Activated naive CD4-positive, alpha-beta T cell (primary cell): ENCODE results near the gene CPVL.

Experiments used
- DNase-seq, 4 experiments: peaks; one replicate each; lab custom pipeline; 2025; lab: John Stamatoyannopoulos, UW

The CPVL gene

DNA sequence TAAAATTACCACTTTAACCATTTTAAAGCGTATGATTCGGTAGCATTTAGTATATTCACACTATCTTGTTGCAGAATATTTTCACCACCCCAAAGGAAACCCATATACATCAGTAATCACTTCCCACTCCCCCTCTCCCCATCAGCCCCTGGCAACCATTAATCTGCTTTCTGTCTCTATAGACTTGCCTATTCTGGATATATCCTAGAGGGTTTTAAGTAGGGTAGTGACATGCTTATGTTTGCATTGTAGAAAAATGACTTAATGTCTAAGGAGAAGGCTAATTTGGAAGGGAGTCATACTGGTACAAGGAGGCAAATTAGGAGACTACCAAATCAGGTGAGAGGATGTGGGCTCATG, 145.6 kb downstream of the CPVL start:
- DNase-seq: no peak

DNA sequence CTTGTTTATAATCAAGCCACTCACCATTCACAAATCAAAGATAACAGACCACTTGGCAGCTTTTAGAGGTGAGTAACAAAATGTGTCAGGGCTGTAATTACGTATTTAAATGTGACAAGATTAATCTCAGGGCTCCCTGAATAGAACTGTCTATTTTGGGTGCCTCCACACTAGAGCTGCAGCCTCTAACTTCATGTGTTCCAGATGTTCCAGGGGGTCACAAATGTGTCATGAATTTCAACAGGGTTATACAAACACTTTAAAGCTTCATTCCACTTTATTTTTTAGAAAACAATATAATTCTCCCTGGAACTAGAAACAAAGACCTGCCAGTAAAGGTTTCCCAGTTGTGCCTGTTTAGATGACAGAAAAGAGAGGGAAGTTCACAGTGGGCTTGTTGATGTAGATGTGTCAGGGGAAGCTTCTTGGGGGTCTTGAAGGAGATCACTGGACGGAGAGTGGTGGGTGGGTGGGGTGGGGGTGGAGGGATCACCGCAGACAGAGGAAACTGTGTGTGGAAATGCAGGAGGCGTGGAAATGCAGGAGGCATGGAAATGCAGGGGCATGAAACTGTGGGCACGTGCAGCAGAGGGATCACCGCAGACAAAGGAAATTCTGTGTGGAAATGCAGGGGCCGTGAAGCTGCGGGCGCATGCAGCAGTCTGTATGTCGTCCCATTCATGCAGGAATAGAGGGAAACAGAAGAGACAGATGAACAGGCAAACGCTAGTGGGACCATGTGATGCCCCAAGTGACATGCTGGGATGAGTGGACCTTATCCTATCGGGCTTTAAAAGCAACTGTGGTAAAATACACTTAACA, 146.2 kb downstream of the CPVL start:
- no peak for DNase-seq

- no peak for DNase-seq
These were observed 146.9 kb downstream of the CPVL start for GRCh38 chr7:28999427-28999826.

DNA sequence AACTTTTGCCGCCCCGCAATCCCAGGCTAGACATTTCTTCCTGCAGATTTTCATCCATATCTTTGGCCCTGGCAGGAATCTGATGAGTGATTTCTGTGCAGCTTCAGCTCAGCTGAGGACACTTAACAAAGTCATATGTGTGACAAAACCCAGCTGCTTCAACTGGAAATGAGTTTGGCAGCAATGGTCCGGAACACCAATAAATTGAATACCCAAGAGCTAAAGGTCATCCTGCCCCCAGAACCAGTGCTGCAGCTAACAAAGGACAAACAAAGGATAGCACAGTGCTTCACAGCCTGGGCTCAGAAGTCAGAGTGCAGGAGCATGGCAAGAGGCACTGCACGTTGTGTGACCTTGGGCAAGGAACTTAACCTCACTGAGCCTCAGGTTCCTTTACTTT, 148.2 kb downstream of the CPVL start:
- DNase-seq: no peak

GRCh38 chr7:28996836-28997235, 149.5 kb downstream of the CPVL start:
- DNase-seq: no peak

- no peak for DNase-seq
These were observed 153.0 kb downstream of the CPVL start for GRCh38 chr7:28993371-28993770.

- no peak for DNase-seq
These were observed 153.5 kb downstream of the CPVL start for GRCh38 chr7:28992798-28993197.

DNA sequence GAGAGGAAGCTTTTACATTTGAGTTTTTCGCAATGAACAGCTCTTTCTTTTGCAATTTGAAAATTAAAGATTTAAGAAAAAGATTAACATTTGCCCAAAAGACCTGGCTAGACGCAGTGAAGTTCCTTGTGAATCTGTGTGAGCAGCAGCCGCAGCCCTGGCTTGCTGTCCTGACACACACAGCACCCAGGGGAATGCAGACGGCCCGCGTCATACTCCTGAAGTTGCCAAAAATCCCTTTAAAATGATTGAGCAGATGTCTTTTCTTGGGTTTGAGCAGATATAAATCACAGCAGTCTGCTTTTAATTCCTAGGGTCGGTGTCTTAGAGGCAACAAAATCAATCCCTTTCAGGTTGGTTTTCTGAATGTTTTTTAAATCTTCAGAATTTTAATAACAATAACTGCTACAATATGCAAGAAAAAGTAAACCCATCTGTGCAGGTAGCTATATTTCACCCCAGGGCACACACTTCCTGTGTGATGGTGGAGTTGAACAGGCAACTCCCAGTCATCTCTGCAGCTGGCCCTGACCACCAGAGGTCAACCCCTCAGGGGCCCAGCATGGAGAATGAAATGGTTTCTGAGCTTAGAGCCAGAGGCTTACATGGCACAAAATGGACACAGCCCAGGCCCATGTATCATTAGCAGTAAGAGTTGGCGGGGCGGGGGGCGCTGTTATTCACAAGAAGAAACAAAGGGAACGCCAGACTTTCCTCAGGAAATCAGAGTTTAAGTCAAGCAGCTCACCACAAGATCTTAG, 156.0 kb downstream of the CPVL start:
- DNase-seq: no peak

GRCh38 chr7:28989211-28989980, 156.9 kb downstream of the CPVL start:
- DNase-seq: no peak

GRCh38 chr7:28988810-28989209, 157.5 kb downstream of the CPVL start:
- no peak for DNase-seq

GRCh38 chr7:28988091-28988490, 158.2 kb downstream of the CPVL start:
- DNase-seq: no peak

DNA sequence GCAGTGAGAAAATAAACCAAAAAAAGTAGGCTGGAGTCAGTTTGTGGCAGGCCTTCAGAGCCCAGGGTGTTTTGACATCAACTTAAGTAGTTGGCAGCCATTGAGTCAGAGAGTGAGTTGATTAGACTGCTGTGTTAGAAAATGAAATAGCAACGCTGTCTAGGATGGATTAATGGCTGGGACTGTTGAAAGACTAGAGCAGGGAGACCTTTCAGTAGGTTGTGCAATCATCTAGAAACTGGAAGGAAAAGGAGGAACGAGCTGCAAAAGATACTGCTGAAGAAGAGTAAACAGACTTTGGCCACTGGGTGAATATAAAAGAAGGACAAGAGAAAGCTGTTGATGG, 159.6 kb downstream of the CPVL start:
- DNase-seq: no peak

GRCh38 chr7:28986028-28986764, 160.1 kb downstream of the CPVL start:
- DNase-seq: no peak

DNA sequence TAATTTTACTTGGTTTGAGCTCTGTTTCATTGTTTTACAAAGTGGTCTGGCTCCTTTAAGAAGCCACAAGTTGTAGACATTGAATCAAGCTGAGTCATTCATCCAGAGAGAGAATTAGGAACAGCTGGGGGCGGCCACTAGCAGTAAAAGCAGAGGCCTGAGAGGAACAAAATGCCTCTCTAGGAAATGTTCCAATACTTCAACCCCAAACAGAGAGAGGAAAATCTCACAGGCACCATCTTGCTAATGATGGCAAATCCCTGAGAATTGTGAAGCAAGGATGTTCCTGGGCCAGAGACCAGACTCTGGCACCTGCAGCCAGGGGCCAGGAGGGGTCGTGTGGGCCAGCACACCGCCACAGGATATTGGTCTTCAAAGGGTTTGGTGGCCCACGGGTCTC, 161.7 kb downstream of the CPVL start:
- DNase-seq: no peak

GRCh38 chr7:28984217-28984616, 162.1 kb downstream of the CPVL start:
- no peak for DNase-seq

DNA sequence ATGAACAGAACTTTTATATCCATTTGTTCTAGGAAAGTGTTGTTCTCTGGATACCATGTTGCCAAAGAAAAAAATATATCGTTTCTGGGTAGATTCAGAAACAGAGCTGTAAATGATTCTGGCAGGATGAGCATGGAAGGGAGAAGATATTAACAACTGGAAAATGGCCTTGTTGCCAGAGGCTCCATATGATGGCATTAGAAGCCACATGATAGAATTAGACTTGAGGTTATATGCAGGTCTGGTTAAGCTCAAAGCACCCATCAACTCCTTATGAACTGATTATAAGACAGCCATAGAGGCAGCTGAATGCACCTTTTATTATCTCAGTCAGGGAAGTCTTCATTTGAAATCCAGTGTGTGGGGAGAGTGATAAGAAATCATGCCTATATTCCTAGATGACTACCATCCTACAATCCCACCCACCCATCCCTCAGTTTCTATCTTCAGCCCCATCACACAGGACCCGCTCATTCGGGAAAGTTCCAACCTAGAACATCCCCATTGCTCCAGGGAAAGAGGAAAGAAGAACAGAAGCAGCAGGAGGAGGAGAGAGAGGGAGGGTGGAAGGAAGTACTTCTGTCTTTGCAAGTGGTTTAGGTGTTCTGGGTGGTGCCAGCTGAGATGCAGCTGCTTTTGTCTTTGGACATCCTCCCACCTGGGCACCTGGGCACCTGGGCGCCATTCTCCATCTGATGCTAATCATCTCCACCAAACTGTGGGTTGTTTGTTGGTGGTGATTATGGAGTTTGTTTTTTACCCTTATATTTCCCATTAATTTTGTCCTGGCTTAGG, 162.7 kb downstream of the CPVL start:
- DNase-seq: no peak

GRCh38 chr7:28981161-28981465, 165.2 kb downstream of the CPVL start:
- DNase-seq: no peak

DNA sequence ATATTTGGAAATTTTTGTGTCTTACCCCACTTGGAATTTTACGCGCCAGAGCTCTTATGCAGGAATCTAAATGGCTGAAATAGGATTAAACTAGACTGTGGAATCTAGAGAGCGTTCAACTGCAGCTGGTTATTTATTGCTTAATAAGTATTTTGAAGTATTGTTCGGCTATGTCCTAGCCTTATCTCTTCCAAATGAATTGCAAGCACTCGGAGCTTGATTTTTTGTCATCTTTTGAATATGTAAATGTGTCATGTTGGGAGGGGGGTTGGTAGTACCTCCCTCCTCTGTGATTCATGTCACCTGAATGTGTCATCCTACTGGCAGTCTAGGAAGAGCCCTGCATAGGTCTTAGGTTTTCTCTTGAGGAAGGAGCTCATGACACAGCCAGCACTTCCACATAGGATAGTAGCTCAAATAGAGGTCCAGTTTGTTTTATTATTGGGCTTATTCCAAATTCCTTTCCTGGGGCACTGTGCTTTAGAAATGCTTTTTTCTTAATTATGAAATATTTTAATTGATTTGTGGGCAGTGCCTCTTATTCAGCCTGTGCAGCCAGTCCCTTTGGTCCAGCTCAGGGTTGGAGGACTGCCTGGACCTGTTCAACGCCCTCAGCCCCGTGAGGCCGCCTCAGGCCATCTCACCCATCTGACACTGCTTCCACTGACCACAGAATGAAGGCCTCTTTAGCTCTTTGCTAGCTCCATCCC, 165.7 kb downstream of the CPVL start:
- no peak for DNase-seq

GRCh38 chr7:28979776-28980175, 166.6 kb downstream of the CPVL start:
- DNase-seq: no peak

DNA sequence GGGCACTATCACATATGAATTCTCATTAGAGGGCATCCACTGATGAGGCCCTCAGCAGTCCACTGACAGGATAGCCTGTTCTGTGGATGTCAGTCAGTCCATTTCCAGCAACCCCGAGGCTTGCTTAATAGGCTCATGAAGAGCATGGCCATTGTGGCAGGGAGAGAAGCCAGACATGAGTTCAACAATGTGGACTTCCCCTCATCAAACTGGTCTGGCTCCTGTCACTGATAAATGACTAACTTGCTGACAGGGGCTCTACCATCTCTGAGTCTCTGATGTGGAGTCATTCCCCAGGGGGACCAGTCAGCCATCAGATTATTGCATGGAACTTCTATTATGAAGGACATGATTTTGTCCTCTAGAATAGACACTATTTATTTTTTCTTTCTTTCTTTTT, 168.5 kb downstream of the CPVL start:
- no peak for DNase-seq

DNA sequence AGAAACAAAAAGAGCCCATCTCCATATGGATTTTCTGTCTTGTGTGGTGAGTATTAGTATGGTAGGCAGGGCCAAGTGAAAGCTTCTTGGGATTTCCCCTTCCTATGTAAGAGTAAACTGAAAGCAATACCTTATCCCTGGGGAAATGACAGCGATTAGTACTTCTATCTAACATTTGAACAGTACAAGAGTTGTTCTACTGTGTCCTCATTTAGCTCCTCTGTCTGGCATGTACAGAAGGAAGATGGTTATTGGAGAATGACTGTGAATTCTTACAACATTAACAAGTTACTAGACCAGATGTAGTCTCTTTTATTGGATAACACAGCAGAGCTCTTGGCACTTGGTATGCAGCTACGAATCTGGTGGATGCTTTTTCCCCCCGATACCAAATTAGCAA, 170.3 kb downstream of the CPVL start:
- no peak for DNase-seq
